Articular chondrocyte of knee joint (primary cell): ENCODE results near the gene HOXC10. TPM values are rescaled to one million over a fixed set of nuclear protein-coding genes. Genes with fewer than 3 reads are reported as not detected.

Experiments used
- small RNA-seq: library from RNA; depleted of rRNA; stranded (forward); fragments of <200 nt; gene quantifications from one replicate; pipeline ENCODE3, GENCODE V24; 2012
- total RNA-seq: library from RNA; depleted of rRNA; stranded (reverse); fragments of >200 nt; gene quantifications from 2 replicates; pipeline ENCODE4 v1.2.3, GENCODE V29; 2012

HOXC10 gene
- total RNA-seq: 12.4 and 14.1 TPM in 2 replicates

DNA sequence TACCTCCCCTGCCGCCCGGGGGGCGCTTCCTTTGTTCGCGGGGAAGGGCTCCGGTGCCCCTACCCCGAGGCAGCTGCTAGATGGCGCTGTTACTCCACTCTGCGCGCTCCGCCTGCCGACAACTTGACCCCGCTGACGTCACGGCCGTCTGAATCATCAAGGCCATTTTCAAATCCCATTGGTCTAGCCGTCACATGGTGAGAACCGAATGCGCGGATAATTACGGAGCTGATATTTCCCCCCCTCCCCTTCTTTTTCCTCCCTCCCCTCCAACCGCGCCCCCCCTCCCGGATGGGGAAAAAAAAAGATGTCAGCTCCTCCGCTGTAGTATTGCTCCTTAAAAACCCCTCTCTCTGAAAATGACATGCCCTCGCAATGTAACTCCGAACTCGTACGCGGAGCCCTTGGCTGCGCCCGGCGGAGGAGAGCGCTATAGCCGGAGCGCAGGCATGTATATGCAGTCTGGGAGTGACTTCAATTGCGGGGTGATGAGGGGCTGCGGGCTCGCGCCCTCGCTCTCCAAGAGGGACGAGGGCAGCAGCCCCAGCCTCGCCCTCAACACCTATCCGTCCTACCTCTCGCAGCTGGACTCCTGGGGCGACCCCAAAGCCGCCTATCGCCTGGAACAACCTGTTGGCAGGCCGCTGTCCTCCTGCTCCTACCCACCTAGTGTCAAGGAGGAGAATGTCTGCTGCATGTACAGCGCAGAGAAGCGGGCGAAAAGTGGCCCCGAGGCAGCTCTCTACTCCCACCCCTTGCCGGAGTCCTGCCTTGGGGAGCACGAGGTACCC, at the start of gene HOXC10:
Gene HOXC10 (plus strand): TSS at position 246 of the 791 bp plus-strand sequence. CDS start 114 bp downstream, at position 360.

DNA sequence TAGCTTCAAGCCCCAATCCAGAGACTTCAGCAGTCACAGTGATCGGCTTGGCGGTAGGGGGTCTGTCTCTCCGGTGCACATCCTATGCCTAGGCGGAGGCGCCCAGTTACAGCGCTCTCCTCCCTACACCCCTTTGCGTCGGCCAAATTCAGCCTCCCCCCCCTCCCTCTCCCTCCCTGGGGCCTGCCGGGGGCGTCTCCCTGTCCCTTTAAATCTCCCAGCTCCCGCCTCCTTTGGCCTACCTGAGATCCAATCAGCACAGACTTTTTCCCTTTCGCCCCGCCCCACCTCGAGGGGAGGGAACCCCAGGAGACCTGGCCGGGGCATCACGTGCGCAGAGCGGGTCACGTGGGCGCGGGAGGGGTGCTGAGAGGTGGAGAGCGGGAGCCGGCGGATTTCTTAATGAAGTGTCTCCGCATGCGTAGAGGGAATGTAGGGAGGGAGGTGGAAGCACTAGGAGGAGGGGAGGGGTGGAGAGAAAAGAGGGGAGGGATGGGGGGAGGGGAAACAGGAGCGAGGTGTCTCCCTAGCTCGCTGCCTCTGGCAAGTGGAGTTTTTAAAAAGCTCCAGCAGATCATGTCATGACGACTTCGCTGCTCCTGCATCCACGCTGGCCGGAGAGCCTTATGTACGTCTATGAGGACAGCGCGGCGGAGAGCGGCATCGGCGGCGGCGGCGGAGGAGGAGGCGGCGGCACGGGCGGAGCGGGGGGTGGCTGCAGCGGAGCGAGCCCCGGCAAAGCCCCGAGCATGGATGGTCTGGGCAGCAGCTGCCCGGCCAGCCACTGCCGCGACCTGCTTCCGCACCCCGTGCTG, 46.4 kb upstream of the HOXC10 start, which contains the start of gene HOXC13:
Gene HOXC13 (plus strand): TSS at position 506 of the 815 bp plus-strand sequence. CDS start 76 bp downstream, at position 582.

DNA sequence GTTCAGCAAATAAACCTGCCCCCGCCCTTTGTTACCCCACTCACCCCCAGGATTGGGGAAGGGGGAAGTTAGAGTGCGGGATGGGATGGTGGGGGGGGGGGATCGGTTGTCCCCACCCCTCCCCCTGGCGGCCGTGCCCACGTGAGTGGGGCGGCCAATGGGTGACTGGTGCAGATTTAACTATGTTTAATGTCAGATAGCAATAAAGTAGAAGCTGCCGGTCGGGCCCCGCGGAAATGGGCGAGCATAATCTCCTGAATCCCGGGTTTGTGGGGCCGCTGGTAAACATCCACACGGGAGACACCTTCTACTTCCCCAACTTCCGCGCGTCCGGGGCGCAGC, 30.3 kb upstream of the HOXC10 start, which contains the start of gene HOXC12:
Gene HOXC12 (plus strand): TSS at position 210 of the 342 bp plus-strand sequence. CDS start 27 bp downstream, at position 237.

DNA sequence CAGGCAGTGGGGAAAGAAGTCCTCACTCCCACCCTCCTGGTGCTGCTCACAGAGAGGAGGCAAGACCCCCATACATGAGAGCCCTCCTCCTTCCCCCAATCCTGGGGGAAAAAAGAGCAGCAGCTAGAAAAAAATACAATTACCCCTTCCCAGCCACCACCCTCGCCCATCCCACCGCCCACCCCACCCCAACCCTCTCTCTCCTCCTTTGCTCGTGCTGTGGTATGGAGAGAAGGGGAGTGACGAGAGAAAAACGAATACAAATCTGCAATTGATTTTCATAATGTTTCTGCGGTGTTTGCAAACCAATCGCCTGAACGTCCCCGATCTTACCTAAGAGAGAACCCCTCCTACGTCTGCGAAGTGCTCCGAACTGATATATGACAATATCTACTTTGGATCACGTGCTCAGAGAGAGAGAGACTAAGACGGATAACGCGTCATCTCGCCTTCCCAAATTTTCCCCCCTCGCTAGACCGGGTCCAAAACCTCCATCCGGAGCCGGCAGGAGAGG, 12.2 kb upstream of the HOXC10 start, which contains the start of gene HOXC11:
Gene HOXC11 (plus strand): TSS at position 405 of the 514 bp plus-strand sequence. CDS start 116 bp downstream, outside the sequence.

DNA sequence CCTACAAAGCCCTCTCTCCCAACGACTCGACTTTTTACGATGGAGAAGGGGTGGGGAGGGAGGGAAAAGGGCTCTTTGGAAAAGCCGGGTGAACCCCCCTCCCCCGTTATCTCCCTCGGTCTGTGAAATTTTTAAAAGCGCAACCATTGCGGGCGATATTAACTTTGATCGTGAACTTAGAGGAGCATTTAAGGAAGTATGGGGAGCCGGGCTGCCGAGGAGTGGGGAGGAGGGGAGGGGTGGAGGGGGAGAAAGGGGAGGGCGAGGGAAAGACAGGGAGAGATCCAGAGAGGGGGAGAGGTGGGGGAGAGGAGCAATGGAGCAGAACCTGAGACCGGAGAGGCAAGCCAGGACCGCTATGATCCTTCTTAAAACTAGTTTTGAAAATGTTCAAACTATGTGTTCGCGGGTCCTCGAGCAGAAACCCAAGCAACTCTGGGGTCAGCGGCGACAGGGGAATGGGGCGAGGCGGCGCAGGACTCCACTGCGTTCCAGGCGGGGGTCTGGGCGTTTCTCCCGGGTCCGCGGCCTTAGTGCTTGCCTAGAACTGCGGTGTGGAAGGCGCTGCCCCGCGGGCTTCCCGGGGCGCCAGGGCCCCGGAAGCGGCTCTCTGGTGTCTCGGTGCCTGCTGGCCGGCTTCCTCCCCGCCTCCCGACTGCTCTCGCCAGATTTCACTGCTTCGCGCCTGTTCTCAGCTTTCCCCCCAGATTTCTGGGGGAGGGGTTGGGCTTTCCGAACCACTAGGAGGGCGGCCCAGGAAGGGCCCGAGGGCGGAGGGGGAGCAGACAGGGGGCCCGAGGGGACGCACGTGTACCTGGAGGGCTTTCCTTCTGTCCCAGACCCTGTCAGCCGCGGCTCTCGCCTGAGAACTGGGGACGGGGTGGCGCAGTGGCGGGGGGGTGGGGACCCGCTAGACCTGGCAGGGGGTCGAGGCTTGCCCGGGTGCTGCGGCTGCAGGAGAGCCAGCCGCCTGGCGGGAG, 10.6 kb upstream of the HOXC10 start, which contains the start of gene HOTAIR:
Gene HOTAIR (minus strand): TSS at position 871 of the 980 bp plus-strand sequence.

DNA sequence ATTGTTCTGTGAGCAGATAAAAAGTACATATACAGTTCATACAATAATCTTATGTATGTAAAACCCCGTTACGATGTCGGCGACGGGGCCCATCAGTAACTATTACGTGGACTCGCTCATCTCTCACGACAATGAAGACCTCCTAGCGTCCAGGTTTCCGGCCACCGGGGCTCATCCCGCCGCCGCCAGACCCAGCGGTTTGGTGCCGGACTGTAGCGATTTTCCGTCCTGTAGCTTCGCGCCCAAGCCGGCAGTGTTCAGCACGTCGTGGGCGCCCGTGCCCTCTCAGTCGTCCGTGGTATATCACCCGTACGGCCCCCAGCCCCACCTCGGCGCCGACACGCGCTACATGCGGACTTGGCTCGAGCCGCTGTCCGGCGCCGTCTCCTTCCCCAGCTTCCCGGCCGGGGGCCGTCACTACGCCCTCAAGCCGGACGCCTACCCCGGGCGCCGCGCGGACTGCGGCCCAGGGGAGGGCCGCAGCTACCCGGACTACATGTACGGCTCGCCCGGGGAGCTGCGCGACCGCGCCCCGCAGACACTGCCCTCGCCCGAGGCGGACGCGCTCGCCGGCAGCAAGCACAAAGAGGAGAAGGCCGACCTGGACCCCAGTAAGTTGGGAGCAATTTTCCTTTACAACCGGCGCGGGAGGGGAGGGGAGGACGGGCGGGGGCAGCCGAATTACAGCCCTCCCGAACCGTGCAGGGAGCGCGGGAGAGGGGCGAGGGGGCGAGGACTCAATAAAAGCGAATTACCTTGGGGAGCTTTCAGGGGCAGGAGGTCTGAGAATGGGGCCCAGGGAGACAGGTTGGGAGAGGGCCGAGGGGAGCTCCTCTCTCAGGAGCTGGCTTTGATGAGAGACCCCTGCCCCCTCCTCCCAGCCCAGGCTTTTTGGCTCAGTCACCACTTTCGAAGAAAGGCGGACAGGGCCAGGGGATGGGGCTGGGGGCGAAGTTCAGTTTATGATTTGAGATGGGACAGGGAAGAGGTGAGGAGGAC, 15.5 kb downstream of the HOXC10 start, which contains the start of gene HOXC9:
Gene HOXC9 (plus strand): TSS at position 46 of the 999 bp plus-strand sequence. CDS start 28 bp downstream, at position 74.

DNA sequence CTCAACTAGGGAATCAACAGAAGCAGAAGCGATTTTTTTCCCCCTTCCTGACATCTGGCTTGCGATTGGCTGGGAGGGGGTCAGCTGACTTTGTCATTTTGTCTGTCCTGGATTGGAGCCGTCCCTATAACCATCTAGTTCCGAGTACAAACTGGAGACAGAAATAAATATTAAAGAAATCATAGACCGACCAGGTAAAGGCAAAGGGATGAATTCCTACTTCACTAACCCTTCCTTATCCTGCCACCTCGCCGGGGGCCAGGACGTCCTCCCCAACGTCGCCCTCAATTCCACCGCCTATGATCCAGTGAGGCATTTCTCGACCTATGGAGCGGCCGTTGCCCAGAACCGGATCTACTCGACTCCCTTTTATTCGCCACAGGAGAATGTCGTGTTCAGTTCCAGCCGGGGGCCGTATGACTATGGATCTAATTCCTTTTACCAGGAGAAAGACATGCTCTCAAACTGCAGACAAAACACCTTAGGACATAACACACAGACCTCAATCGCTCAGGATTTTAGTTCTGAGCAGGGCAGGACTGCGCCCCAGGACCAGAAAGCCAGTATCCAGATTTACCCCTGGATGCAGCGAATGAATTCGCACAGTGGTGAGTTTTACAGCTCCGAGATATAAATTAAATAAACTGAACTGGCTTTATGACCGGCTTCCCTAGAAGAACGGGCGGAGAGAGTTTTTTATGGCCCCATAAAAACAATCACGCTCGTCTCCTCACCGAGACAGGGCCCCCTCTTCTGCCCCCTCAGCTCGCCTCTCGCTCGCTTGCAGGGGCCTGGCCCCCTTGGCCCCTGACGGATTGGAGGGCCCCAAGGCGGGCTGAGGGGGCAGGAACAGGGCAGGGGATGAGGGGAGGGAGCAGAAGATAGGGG, 43.6 kb downstream of the HOXC10 start, which contains the start of gene HOXC6:
Gene HOXC6 (plus strand): TSS at position 127 of the 888 bp plus-strand sequence. CDS start 82 bp downstream, at position 209.

DNA sequence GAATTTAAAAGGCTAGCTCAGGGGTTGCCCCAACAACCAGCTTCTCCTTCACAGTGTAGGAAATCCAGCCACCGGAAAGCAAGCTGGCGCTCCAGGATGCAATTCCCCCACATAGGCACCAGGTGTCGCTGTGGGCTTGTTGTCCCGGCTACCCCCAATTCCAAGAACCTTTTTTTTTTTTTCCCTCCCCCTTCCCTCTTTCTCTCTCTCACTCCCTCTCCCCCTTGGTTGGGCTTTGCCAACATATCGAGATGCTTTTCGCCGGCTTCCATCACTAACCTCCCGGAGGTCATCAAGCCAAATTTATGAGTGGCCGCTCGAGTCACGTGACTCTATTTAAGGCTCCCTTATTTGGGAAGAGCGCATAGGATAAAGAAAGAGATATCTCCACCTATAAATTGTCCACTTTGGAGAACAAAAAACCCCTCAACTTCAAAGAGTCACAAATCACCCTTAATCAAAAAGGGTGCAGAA, 47.7 kb downstream of the HOXC10 start, which contains the start of gene HOXC5:
Gene HOXC5 (plus strand): TSS at position 424 of the 474 bp plus-strand sequence. CDS start 73 bp downstream, outside the sequence.

Small RNAs within 50 kb of the gene (small RNA-seq; reads per million reads assigned to genes)
- gene AC012531.3 (not detected), gene AC012531.4 (not detected), gene HOXC5 (0.31 reads per million), gene MIR196A2 (8.5 reads per million, percentile 93 among the genes with 10 or more reads in this experiment), gene MIR615 (244 reads per million, percentile 98 among the genes with 10 or more reads in this experiment), gene RF01905 (not detected), gene RF01906 (not detected)

Other genes starting within 250 kb of the HOXC10 start
- not detected in 2 replicates for gene CISTR, start 233.2 kb upstream of the HOXC10 start, total RNA-seq
- not detected in 2 replicates for gene HOXC13, start 46.3 kb upstream of the HOXC10 start, total RNA-seq
- gene HOXC12, start 30.2 kb upstream of the HOXC10 start, total RNA-seq: not detected in 2 replicates
- gene HOXC11, start 12.0 kb upstream of the HOXC10 start, total RNA-seq: 1.3 and 1.4 TPM in 2 replicates
- gene HOTAIR, start 10.2 kb upstream of the HOXC10 start, total RNA-seq: 1.6 and 1.8 TPM in 2 replicates
- gene HOXC9, start 15.0 kb downstream of the HOXC10 start, total RNA-seq: 8.3 and 9.8 TPM in 2 replicates
- gene HOXC8, start 23.8 kb downstream of the HOXC10 start, total RNA-seq: 2.7 and 3.1 TPM in 2 replicates
- 5.3 and 8.1 TPM in 2 replicates for gene HOXC6, start 43.3 kb downstream of the HOXC10 start, total RNA-seq
- gene HOXC5, start 47.9 kb downstream of the HOXC10 start, total RNA-seq: 1.7 and 3.3 TPM in 2 replicates
- 2.2 and 4.6 TPM in 2 replicates for gene HOXC4, start 68.7 kb downstream of the HOXC10 start, total RNA-seq
- gene SMUG1, start 203.8 kb downstream of the HOXC10 start, total RNA-seq: 22.6 and 24.5 TPM in 2 replicates